Mesenchymal stem cell (in vitro differentiated cells and primary cell): ENCODE measurements around the gene SERTAD2.

Experiments used
- DNase-seq: peaks from one replicate; pipeline ENCODE4 v3.0.0-alpha.2; 2013
- H2AFZ ChIP-seq: one replicate; pipeline ENCODE4 v1.6.1; 2013; ENCODE audit warnings: low read depth, mild to moderate bottlenecking, control low read depth, inconsistent platforms, low read length, moderate library complexity
- H2AK5ac ChIP-seq: 2 replicates; pipeline ENCODE4 v1.6.1; 2013; ENCODE audit warnings: low read length, moderate library complexity, mild to moderate bottlenecking, inconsistent platforms; ENCODE audit not compliant: severe bottlenecking
- H2BK120ac ChIP-seq: one replicate; pipeline ENCODE4 v1.6.1; 2013; ENCODE audit warnings: low read depth, mild to moderate bottlenecking, inconsistent platforms, low read length, moderate library complexity
- H2BK12ac ChIP-seq, 2 experiments: one replicate each; pipeline ENCODE4 v1.6.1; 2013; ENCODE audit warnings: inconsistent platforms in 2 of 2, low read length in 2 of 2, mild to moderate bottlenecking in 2 of 2, moderate library complexity in 2 of 2, control low read depth in 1 of 2
- H2BK15ac ChIP-seq: one replicate; pipeline ENCODE4 v1.6.1; 2013; ENCODE audit warnings: mild to moderate bottlenecking, low read depth, inconsistent platforms; ENCODE audit not compliant: poor library complexity, severe bottlenecking
- H2BK5ac ChIP-seq: 2 replicates; pipeline ENCODE4 v1.6.1; 2013; ENCODE audit warnings: low read depth, mild to moderate bottlenecking, low read length, control low read depth, inconsistent platforms; ENCODE audit not compliant: poor library complexity, severe bottlenecking
- H3K14ac ChIP-seq, 2 experiments: one replicate each; pipeline ENCODE4 v1.6.1; 2013; ENCODE audit warnings: inconsistent platforms in 2 of 2, low read length in 2 of 2, control low read depth in 1 of 2, mild to moderate bottlenecking in 1 of 2, moderate library complexity in 1 of 2
- H3K18ac ChIP-seq, 2 experiments: one replicate each; pipeline ENCODE4 v1.6.1; 2013; ENCODE audit warnings: inconsistent platforms in 2 of 2, low read length in 2 of 2, control low read depth in 1 of 2, low read depth in 1 of 2, mild to moderate bottlenecking in 1 of 2
- H3K23ac ChIP-seq, 2 experiments: one replicate each; pipeline ENCODE4 v1.6.1; 2013; ENCODE audit warnings: inconsistent platforms in 2 of 2, low read length in 2 of 2, mild to moderate bottlenecking in 2 of 2, moderate library complexity in 2 of 2, control low read depth in 1 of 2
- H3K27ac ChIP-seq: 2 replicates; pipeline ENCODE4 v1.5.1; 2013; ENCODE audit warnings: mild to moderate bottlenecking, moderate library complexity, low read length, control low read depth, inconsistent platforms; ENCODE audit not compliant: poor library complexity, severe bottlenecking
- H3K27me3 ChIP-seq, 2 experiments: 2 replicates each; pipeline versions ENCODE4 v1.6.1 to v1.7.0; 2013; ENCODE audit warnings: low read length in 2 of 2, mild to moderate bottlenecking in 2 of 2, moderate library complexity in 2 of 2, control low read depth in 1 of 2, inconsistent platforms in 1 of 2; ENCODE audit not compliant: control insufficient read depth in 1 of 2, insufficient read depth in 1 of 2
- H3K36me3 ChIP-seq, 2 experiments: 2 replicates each; pipeline versions ENCODE4 v1.6.1 to v1.7.0; 2013; ENCODE audit warnings: low read length in 2 of 2, control low read depth in 1 of 2, inconsistent platforms in 1 of 2, low read depth in 1 of 2, mild to moderate bottlenecking in 1 of 2; ENCODE audit not compliant: insufficient read depth in 2 of 2, control insufficient read depth in 1 of 2
- H3K4ac ChIP-seq, 2 experiments: one replicate each; pipeline ENCODE4 v1.6.1; 2013; ENCODE audit warnings: inconsistent platforms in 2 of 2, low read length in 2 of 2, mild to moderate bottlenecking in 2 of 2, moderate library complexity in 2 of 2, control low read depth in 1 of 2, low read depth in 1 of 2
- H3K4me1 ChIP-seq: 2 replicates; pipeline ENCODE4 v1.6.1; 2013; ENCODE audit warnings: low read depth, low read length, control low read depth; ENCODE audit not compliant: control insufficient read depth, insufficient read depth
- H3K4me2 ChIP-seq: 2 replicates; pipeline ENCODE4 v1.6.1; 2013; ENCODE audit warnings: low read length, mild to moderate bottlenecking, inconsistent platforms; ENCODE audit not compliant: poor library complexity, severe bottlenecking
- H3K4me3 ChIP-seq, 2 experiments: 2 replicates each; pipeline versions ENCODE4 v1.5.1 to v1.7.0; 2013; ENCODE audit warnings: low read length in 2 of 2, mild to moderate bottlenecking in 2 of 2, control low read depth in 1 of 2, low read depth in 1 of 2; ENCODE audit not compliant: insufficient read depth in 1 of 2
- H3K79me1 ChIP-seq: replicated peaks from 2 replicates; pipeline ENCODE4 v1.6.1; 2013; ENCODE audit warnings: mild to moderate bottlenecking, control low read depth, low read length, inconsistent platforms; ENCODE audit not compliant: poor library complexity, severe bottlenecking
- H3K9ac ChIP-seq: 2 replicates; pipeline ENCODE4 v1.7.0; 2013; ENCODE audit warnings: mild to moderate bottlenecking, low read length, moderate library complexity
- H3K9me3 ChIP-seq: 2 replicates; pipeline ENCODE4 v1.7.0; 2013; ENCODE audit warnings: mild to moderate bottlenecking, low read length; ENCODE audit not compliant: control insufficient read depth
- H4K8ac ChIP-seq: one replicate; pipeline ENCODE4 v1.6.1; 2013; ENCODE audit warnings: inconsistent platforms, mild to moderate bottlenecking, low read length, moderate library complexity
- H4K91ac ChIP-seq: one replicate; pipeline ENCODE4 v1.6.1; 2013; ENCODE audit warnings: mild to moderate bottlenecking, low read length, inconsistent platforms
- WGBS: methylation state at CpG from one replicate; pipeline ENCODE4 v1.1.7; 2013; ENCODE audit warnings: mixed read lengths; 5-methylcytosine and 5-hydroxymethylcytosine counted together

The SERTAD2 gene

DNA sequence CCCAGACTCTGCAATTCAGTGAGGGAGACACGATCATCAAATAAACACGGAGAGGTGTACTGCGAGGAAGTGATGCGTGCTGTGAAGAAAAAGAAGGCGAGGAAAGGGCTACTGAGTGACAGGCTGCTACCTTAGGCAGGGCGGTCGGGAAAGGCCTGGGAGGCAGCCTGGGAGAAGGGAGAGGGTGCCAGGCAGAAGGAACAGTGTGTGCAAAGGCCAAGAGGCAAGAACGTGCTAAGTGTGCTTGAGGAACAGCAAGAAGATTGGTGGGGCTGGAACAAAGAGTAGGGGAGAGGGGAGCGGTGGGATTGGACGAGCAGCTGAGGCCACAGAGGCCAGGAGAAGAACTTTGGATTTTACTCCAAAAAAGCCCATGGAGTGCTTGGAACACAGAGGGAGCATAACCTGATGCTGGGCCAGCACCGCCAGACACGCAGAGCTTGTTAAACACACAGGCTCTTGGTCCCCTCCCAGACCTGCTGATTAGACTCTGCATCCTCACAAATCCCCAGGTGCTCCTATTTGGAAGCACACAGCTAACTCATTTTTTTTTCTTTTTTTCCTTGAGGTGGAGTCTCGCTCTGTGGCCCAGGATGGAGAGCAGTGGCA lies 30.4 kb downstream of the SERTAD2 start:
- WGBS = 88% methylated on average over 13 of the region's 13 CpGs

DNA sequence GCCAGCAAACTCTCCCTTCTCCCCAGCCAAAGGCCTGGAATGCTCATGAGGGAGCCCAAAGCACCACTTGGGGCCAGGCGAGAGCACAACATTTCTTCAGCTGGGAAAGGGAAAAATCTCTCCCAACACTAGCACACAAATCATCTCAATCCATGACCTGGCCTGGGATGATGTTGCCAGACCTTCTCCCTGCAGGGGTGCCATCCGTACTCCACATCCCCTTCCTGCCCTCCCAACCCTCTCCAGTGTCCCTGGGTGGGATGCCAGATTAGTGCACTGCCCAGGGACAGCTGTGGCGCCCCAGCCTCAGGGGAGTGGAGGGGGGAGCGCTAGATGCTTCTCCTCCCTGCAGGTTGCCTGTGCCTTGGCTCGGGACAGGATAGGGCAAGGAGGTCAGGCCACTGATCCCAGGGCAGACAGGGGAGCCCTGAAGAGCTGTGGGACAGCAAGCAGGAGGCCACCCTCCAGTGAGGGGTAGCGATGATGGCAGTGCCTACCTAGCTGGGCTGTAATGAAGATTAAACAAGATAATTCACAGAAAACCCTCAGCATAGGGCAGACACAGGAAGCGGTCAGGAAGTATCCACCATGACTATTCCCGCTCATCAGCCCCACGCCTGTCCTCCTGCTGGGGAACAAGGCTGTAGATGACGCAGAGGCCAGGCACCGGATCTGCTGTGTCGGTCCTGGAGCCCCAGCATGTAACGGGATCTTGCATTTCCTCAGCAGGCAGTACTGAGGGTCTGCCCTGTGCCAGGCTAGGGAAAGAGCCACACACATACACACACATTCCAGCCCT lies 31.1 kb downstream of the SERTAD2 start:
- DNase-seq = no peak
- H2BK120ac ChIP-seq = no peak overlapping the region
- H3K27ac ChIP-seq = peak overlapping the region; percentile 27
- H3K4ac ChIP-seq = no peak overlapping the region
- H3K23ac ChIP-seq = no peak overlapping the region
- peak overlapping the region; percentile 0 for H2AK5ac ChIP-seq
- no peak overlapping the region for H3K9ac ChIP-seq
- no peak overlapping the region for H4K8ac ChIP-seq
- no peak overlapping the region for H2BK12ac ChIP-seq
- H2BK15ac ChIP-seq = no peak overlapping the region
- peak overlapping the region; percentile 5 for H3K4me2 ChIP-seq
- 81% methylated on average over 13 of the region's 13 CpGs for WGBS
- no peaks in the 10 kb centered on the region for H3K79me1 ChIP-seq
- no peak overlapping the region for H3K18ac ChIP-seq
- H2BK5ac ChIP-seq = no peak overlapping the region
- H3K36me3 ChIP-seq = peaks cover 0 to 3% of the 10 kb centered on the region in 2 experiments
- no peak overlapping the region for H2AFZ ChIP-seq
- H3K4me1 ChIP-seq = peaks cover 18% of the 10 kb centered on the region
- no peak overlapping the region for H4K91ac ChIP-seq
- no peak overlapping the region for H3K4me3 ChIP-seq
- H3K14ac ChIP-seq = no peak overlapping the region
- no peaks in the 10 kb centered on the region for H3K27me3 ChIP-seq
- no peaks in the 10 kb centered on the region for H3K9me3 ChIP-seq

More for the DNA sequence above, 30.4 kb downstream of the SERTAD2 start:
- Histone ChIP-seq H2BK15ac (no peak overlapping the region), H3K4me2 (peak overlapping the region; percentile 5), H3K4ac (no peak overlapping the region), H2BK12ac (no peak overlapping the region), H3K9ac (no peak overlapping the region), H3K79me1 (no peaks in the 10 kb centered on the region), H3K27me3 (no peaks in the 10 kb centered on the region), H4K91ac (no peak overlapping the region), H3K23ac (no peak overlapping the region), H3K4me3 (no peak overlapping the region), H3K9me3 (no peaks in the 10 kb centered on the region), H2AK5ac (no peak overlapping the region), H3K18ac (no peak overlapping the region), H3K4me1 (peaks cover 19% of the 10 kb centered on the region), H2BK120ac (no peak overlapping the region), H2AFZ (no peak overlapping the region), H3K36me3 (peaks cover 0 to 5% of the 10 kb centered on the region in 2 experiments), H3K27ac (peak overlapping the region; percentile 27), H3K14ac (peak overlapping the region in 1 of 2 experiments; percentile 19), H2BK5ac (no peak overlapping the region), H4K8ac (no peak overlapping the region)
- no peak for DNase-seq

DNA sequence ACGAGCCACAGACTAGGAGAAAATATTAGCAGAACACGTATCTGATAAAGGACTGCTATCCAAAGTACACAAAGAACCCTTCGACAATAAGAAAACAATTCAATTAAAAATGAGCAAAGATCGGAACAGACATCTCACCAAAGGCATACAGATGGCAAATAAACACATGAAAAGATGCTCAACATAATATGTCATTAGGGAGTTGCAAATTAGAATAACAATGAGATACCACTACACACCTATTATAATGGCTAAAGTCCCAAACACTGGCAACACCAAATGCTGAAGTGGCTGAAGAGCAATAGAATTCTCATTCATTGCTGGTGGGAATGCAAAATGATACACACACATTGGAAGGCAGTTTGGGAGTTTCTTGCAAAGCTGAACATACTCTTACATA lies 33.1 kb downstream of the SERTAD2 start:
- no peak overlapping the region for H2BK12ac ChIP-seq
- H3K27me3 ChIP-seq = no peaks in the 10 kb centered on the region
- H3K4ac ChIP-seq = no peak overlapping the region
- DNase-seq = no peak
- no peak overlapping the region for H3K18ac ChIP-seq
- no peak overlapping the region for H2BK120ac ChIP-seq
- H3K27ac ChIP-seq = no peak overlapping the region
- H3K36me3 ChIP-seq = no peaks in the 10 kb centered on the region
- H2BK5ac ChIP-seq = no peak overlapping the region
- 100% methylated on average over 4 of the region's 4 CpGs for WGBS
- no peak overlapping the region for H3K9ac ChIP-seq
- H3K4me1 ChIP-seq = peaks cover 7% of the 10 kb centered on the region
- H2AK5ac ChIP-seq = no peak overlapping the region
- H3K4me3 ChIP-seq = no peak overlapping the region
- no peaks in the 10 kb centered on the region for H3K9me3 ChIP-seq
- H4K91ac ChIP-seq = no peak overlapping the region
- no peak overlapping the region for H2BK15ac ChIP-seq
- no peak overlapping the region for H2AFZ ChIP-seq
- H3K4me2 ChIP-seq = no peak overlapping the region
- no peak overlapping the region for H4K8ac ChIP-seq
- no peaks in the 10 kb centered on the region for H3K79me1 ChIP-seq
- no peak overlapping the region for H3K14ac ChIP-seq
- no peak overlapping the region for H3K23ac ChIP-seq

DNA sequence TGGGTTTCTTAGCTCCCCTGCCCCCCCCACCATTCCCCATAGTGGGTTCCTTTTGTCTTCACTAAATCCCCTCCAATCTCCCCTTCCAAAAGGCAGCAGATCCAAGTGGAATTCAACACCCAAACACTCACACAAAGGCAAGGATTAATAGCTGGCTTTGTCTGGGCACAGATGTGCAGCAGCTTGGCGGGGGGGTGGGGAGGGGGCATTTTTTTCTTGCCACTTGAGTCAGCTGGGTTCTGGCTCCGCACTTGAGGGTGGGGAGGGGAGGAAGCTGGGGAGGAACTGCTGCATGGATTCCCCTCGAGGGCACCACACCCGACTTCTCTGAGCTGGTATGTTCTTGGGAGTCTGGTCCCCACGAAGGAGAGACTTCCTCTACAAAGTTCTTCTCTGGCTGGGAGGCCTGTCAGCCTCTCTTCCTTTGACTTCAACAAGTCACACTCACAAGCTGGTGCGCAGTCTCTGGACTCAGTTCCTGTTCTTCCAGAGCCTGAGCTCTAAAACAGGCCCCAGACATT lies 36.0 kb downstream of the SERTAD2 start:
- Histone ChIP-seq H3K9ac (no peak overlapping the region), H4K8ac (no peak overlapping the region), H3K27me3 (no peaks in the 10 kb centered on the region), H3K4ac (no peak overlapping the region), H2AK5ac (no peak overlapping the region), H3K79me1 (no peaks in the 10 kb centered on the region), H3K9me3 (no peaks in the 10 kb centered on the region), H2BK120ac (no peak overlapping the region), H3K18ac (no peak overlapping the region), H4K91ac (no peak overlapping the region), H3K4me1 (peaks cover 3% of the 10 kb centered on the region), H3K14ac (no peak overlapping the region), H3K27ac (no peak overlapping the region), H3K36me3 (no peaks in the 10 kb centered on the region), H2BK12ac (no peak overlapping the region), H2BK15ac (no peak overlapping the region), H2AFZ (no peak overlapping the region), H2BK5ac (no peak overlapping the region), H3K23ac (no peak overlapping the region), H3K4me3 (no peak overlapping the region), H3K4me2 (no peak overlapping the region)
- 76% methylated on average over 6 of the region's 6 CpGs for WGBS
- no peak for DNase-seq
